Vagina (tissue), 2 donors: ENCODE data around the gene TMEM203.

Experiments used
- POLR2A ChIP-seq, 2 donors: fragments of 450-650 bp; IDR thresholded peaks; one replicate each; pipeline ENCODE4 v1.6.1; 2017; ENCODE audit warnings: antibody characterized with exemption in 2 of 2, mild to moderate bottlenecking in 2 of 2, moderate library complexity in 2 of 2
- POLR2AphosphoS5 ChIP-seq, 2 donors: sonication (generic); formaldehyde crosslinking; IDR thresholded peaks; one replicate each; pipeline ENCODE4 v1.9.0; 2017; ENCODE audit warnings: antibody characterized with exemption in 2 of 2, mild to moderate bottlenecking in 2 of 2, low read depth in 1 of 2; ENCODE audit not compliant: insufficient read depth in 1 of 2
- TF ChIP-seq, protein P1 (sequence below), 3 experiments: fragments of 450-650 bp in 2 of 3; fragments of 200-600 bp in 1 of 3; sonication (generic) in 1 of 3; IDR thresholded peaks; one replicate each; pipeline ENCODE4 v1.5.1; 2017 to 2019; ENCODE audit warnings: antibody characterized with exemption in 3 of 3, mild to moderate bottlenecking in 2 of 3, moderate library complexity in 2 of 3

DNA sequence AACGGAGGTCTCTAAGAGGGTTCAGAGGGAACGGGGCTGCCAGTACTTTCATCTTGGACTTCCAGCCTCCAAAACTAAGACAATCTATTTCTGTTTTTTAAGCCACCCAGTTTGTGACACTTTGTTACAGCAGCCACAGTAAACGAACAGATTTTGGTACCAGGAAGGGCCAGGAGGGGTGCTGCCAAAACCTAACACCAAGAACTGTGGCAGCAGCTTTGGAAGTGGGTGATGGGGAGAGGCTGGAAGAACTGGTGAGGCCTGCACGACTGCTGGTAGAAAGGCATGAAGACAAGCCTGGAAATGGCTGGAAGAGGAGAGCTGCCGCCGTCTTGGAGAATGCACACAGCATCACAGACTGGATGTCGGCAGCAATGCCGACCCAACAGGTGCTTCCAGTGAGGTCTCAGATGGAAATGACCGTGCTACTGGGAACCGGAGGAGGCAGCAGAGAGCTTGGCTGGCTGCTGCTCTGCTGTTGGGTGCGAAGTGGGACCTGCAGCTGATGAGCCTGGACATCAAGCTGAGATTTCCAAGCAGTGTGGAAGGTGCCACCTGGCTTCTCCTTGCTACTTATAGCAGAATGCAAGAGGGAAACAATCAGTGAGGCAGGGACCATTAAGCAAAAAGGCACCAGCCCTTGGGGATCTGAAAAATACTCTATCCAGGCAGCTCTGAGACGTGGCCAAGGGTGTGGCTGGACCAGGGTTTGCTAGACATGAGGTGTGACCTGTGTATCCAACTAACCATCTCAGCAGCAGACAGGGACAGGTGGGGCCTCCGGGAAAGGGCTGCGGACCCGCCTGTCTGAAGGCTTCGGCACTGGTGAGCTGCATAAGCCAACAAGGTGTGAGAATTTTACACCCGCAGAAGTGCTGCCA, 28.9 kb downstream of the TMEM203 start:
- TF ChIP-seq, protein P1, sequence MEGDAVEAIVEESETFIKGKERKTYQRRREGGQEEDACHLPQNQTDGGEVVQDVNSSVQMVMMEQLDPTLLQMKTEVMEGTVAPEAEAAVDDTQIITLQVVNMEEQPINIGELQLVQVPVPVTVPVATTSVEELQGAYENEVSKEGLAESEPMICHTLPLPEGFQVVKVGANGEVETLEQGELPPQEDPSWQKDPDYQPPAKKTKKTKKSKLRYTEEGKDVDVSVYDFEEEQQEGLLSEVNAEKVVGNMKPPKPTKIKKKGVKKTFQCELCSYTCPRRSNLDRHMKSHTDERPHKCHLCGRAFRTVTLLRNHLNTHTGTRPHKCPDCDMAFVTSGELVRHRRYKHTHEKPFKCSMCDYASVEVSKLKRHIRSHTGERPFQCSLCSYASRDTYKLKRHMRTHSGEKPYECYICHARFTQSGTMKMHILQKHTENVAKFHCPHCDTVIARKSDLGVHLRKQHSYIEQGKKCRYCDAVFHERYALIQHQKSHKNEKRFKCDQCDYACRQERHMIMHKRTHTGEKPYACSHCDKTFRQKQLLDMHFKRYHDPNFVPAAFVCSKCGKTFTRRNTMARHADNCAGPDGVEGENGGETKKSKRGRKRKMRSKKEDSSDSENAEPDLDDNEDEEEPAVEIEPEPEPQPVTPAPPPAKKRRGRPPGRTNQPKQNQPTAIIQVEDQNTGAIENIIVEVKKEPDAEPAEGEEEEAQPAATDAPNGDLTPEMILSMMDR (IDR thresholded peaks at IDR 0.05), result peak in 1 of 3 experiments; percentile 16
- no peak for TF ChIP-seq POLR2A (IDR thresholded peaks at IDR 0.05)
- TF ChIP-seq POLR2AphosphoS5 (IDR thresholded peaks at IDR 0.05; ENCODE audit: insufficient read depth in 1 of 2, low read depth in 1 of 2), result no peak
